Loucy (cell line): ENCODE measurements around the gene DRC7.

Experiments
- H2AFZ ChIP-seq: fragments of 200-600 bp; sonication (generic); 2 replicates; pipeline ENCODE4 v1.6.0; 2016; ENCODE audit warnings: antibody characterized with exemption, mild to moderate bottlenecking, low read length, moderate library complexity
- H3F3A ChIP-seq: fragments of 200-600 bp; 2 replicates; pipeline ENCODE4 v1.6.0; 2016; ENCODE audit warnings: antibody characterized with exemption, low read depth, mild to moderate bottlenecking
- H3K27me3 ChIP-seq: fragments of 200-600 bp; sonication (generic); 2 replicates; pipeline ENCODE4 v1.6.1; 2014; ENCODE audit warnings: low read length, mild to moderate bottlenecking; ENCODE audit not compliant: insufficient read depth, poor library complexity, severe bottlenecking
- H3K36me3 ChIP-seq: fragments of 200-600 bp; sonication (generic); 2 replicates; pipeline ENCODE4 v1.6.1; 2016; ENCODE audit warnings: low read length; ENCODE audit not compliant: insufficient read depth
- H3K4me1 ChIP-seq: fragments of 200-600 bp; sonication (generic); 2 replicates; pipeline ENCODE4 v1.5.1; 2014; ENCODE audit warnings: low read length, mild to moderate bottlenecking; ENCODE audit not compliant: insufficient read depth, poor library complexity, severe bottlenecking
- H3K4me2 ChIP-seq: fragments of 200-600 bp; sonication (generic); 2 replicates; pipeline ENCODE4 v1.6.0; 2014; ENCODE audit warnings: antibody characterized with exemption, low read length, low read depth, mild to moderate bottlenecking; ENCODE audit not compliant: poor library complexity, severe bottlenecking
- H3K4me3 ChIP-seq: fragments of 200-600 bp; sonication (generic); 2 replicates; pipeline ENCODE4 v1.5.1; 2014; ENCODE audit warnings: low read length, mild to moderate bottlenecking, mixed read lengths; ENCODE audit not compliant: poor library complexity, severe bottlenecking
- H3K79me2 ChIP-seq: fragments of 200-600 bp; sonication (generic); 2 replicates; pipeline ENCODE4 v1.6.1; 2014; ENCODE audit warnings: low read length; ENCODE audit not compliant: insufficient read depth
- H3K9ac ChIP-seq: fragments of 200-600 bp; sonication (generic); 2 replicates; pipeline ENCODE4 v1.6.0; 2014; ENCODE audit warnings: mild to moderate bottlenecking, low read depth, low read length, moderate library complexity; ENCODE audit not compliant: poor library complexity, severe bottlenecking
- H3K9me2 ChIP-seq: fragments of 200-600 bp; sonication (generic); replicated peaks from 2 replicates; pipeline ENCODE4 v1.6.1; 2016; ENCODE audit warnings: low read depth, low read length, mixed read lengths
- H3K9me3 ChIP-seq: fragments of 200-600 bp; sonication (generic); 2 replicates; pipeline ENCODE4 v1.6.1; 2014; ENCODE audit warnings: mild to moderate bottlenecking, antibody characterized with exemption, low read length, low read depth; ENCODE audit not compliant: insufficient read depth
- H4K20me1 ChIP-seq: fragments of 200-600 bp; sonication (generic); 2 replicates; pipeline ENCODE4 v1.6.0; 2014; ENCODE audit warnings: antibody characterized with exemption, low read length, mild to moderate bottlenecking; ENCODE audit not compliant: insufficient read depth, poor library complexity, severe bottlenecking
- CTCF ChIP-seq: fragments of 200-600 bp; sonication (generic); conservative IDR thresholded peaks from 2 replicates; pipeline ENCODE4 v1.5.1; 2014; ENCODE audit warnings: mild to moderate bottlenecking, antibody characterized with exemption, low read length
- EZH2phosphoT487 ChIP-seq: fragments of 200-600 bp; IDR thresholded peaks from 2 replicates; pipeline ENCODE4 v1.6.1; 2018; ENCODE audit warnings: antibody characterized with exemption, mild to moderate bottlenecking, moderate library complexity, borderline replicate concordance

The DRC7 gene

GRCh38 chr16:57682809-57683635 is 11.6 kb upstream of the DRC7 start:
- peaks cover 11% of the 10 kb centered on the region for H3K79me2 ChIP-seq
- peaks cover 33% of the 10 kb centered on the region for H3K4me1 ChIP-seq
- TF ChIP-seq CTCF (no peak), EZH2phosphoT487 (no peak)
- no peaks in the 10 kb centered on the region for H3K27me3 ChIP-seq
- no peak overlapping the region for H3K4me2 ChIP-seq
- no peak overlapping the region for H3K9ac ChIP-seq
- H4K20me1 ChIP-seq, result no peaks in the 10 kb centered on the region
- H3K36me3 ChIP-seq, result no peaks in the 10 kb centered on the region
- H2AFZ ChIP-seq, result no peak overlapping the region
- no peak overlapping the region for H3K4me3 ChIP-seq
- no peaks in the 10 kb centered on the region for H3K9me2 ChIP-seq
- H3K9me3 ChIP-seq, result no peaks in the 10 kb centered on the region
- H3F3A ChIP-seq, result no peaks in the 10 kb centered on the region; the same call in 1 of the 2 replicates

- Histone ChIP-seq H3K27me3 (no peaks in the 10 kb centered on the region), H3F3A (no peaks in the 10 kb centered on the region; the same call in 1 of the 2 replicates), H3K9me2 (no peaks in the 10 kb centered on the region), H2AFZ (no peak overlapping the region), H3K36me3 (no peaks in the 10 kb centered on the region), H3K4me2 (no peak overlapping the region), H3K79me2 (peaks cover 20% of the 10 kb centered on the region), H3K9me3 (no peaks in the 10 kb centered on the region), H3K9ac (no peak overlapping the region), H3K4me3 (no peak overlapping the region), H4K20me1 (no peaks in the 10 kb centered on the region), H3K4me1 (peaks cover 42% of the 10 kb centered on the region)
- TF ChIP-seq EZH2phosphoT487, result no peak
- TF ChIP-seq CTCF, result no peak
Observed at GRCh38 chr16:57683636-57684545, 10.7 kb upstream of the DRC7 start.

GRCh38 chr16:57684626-57685358 is 9.8 kb upstream of the DRC7 start:
- no peaks in the 10 kb centered on the region for H3K27me3 ChIP-seq
- no peak overlapping the region for H3K4me2 ChIP-seq
- no peaks in the 10 kb centered on the region for H3K9me2 ChIP-seq
- peaks cover 26% of the 10 kb centered on the region for H3K79me2 ChIP-seq
- peaks cover 4% of the 10 kb centered on the region; the same call in 1 of the 2 replicates for H3F3A ChIP-seq
- no peaks in the 10 kb centered on the region for H3K36me3 ChIP-seq
- no peaks in the 10 kb centered on the region for H4K20me1 ChIP-seq
- no peak overlapping the region for H3K4me3 ChIP-seq
- TF ChIP-seq EZH2phosphoT487 (no peak), CTCF (no peak)
- H3K4me1 ChIP-seq, result peaks cover 43% of the 10 kb centered on the region
- H3K9me3 ChIP-seq, result no peaks in the 10 kb centered on the region
- no peak overlapping the region for H3K9ac ChIP-seq
- H2AFZ ChIP-seq, result no peak overlapping the region
